Cardiac fibroblast (primary cell): ENCODE data around the gene ABCG2.

ENCODE experiments used
- DNase-seq, 2 donors: peaks; one replicate each; pipeline versions ENCODE4 v3.0.0 to v3.0.0-alpha.2; 2010; ENCODE audit warnings: low read depth in 2 of 2
- H3K4me3 ChIP-seq, 2 donors: replicated peaks in 1 of 2; 1 replicate in 1 of 2; 2 replicates in 1 of 2; pipeline ENCODE4 v1.5.1; 2011; ENCODE audit warnings: low read depth in 2 of 2, low read length in 2 of 2, mild to moderate bottlenecking in 2 of 2, moderate library complexity in 1 of 2
- CTCF ChIP-seq: IDR thresholded peaks from one replicate; pipeline ENCODE4 v1.5.1; 2011; ENCODE audit warnings: low read depth, mild to moderate bottlenecking, low read length, inconsistent platforms

Gene ABCG2

GRCh38 chr4:88087004-88087403 lies 71.4 kb downstream of the ABCG2 start:
- TF ChIP-seq CTCF, result no peak
- no peak overlapping the region for H3K4me3 ChIP-seq
- no peak for DNase-seq

- TF ChIP-seq CTCF, result no peak
- no peak for DNase-seq
- no peak overlapping the region for H3K4me3 ChIP-seq
Observed at GRCh38 chr4:88080626-88081025, 77.8 kb downstream of the ABCG2 start.

GRCh38 chr4:88078579-88078978 lies 79.9 kb downstream of the ABCG2 start:
- no peak overlapping the region for H3K4me3 ChIP-seq
- TF ChIP-seq CTCF, result no peak
- no peak for DNase-seq

- no peak for TF ChIP-seq CTCF
- no peak overlapping the region for H3K4me3 ChIP-seq
- peak in 1 of 2 donors; percentile 41 for DNase-seq
Observed at GRCh38 chr4:88077911-88078524, 80.4 kb downstream of the ABCG2 start.

DNA sequence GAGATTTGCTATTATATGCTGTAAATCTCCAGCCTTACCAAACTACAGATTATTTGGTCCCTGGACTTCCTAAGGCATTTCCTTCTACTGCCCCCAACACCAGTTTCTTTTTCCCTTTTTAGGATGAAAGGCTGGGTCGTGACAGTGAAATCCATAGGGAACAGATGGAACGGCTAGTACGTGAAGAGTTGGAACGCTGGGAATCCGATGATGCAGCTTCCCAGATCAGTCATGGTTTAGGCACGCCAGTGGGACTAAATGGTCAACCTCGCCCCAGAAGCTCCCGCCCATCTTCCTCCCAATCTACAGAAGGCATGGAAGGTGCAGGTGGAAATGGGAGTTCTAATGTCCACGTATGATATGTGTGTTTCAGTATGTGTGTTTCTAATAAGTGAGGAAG lies 83.1 kb downstream of the ABCG2 start:
- no peak for TF ChIP-seq CTCF
- no peak overlapping the region for H3K4me3 ChIP-seq
- DNase-seq, result peak in 1 of 2 donors; percentile 55

- no peak overlapping the region for H3K4me3 ChIP-seq
- DNase-seq, result no peak
- no peak for TF ChIP-seq CTCF
Observed at GRCh38 chr4:88070031-88070430, 88.4 kb downstream of the ABCG2 start.

DNA sequence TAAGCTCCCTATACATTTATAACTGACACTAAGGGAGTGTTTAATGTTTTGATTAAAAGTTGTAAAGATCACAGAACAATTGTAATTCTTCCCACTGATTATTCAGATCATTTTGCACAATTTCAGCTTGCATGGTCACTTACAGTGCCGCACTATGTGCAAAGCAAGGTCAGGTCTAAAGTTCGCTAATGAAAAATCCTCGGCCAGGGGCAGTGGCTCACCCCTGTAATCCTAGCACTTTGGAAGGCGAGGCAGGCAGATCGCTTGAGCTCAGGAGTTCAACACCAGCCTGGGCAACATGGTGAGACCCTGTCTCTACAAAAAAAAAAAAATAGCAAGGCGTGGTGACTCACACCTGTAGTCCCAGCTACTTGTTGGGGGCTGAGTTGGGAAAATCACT lies 94.0 kb downstream of the ABCG2 start:
- H3K4me3 ChIP-seq, result no peak overlapping the region
- TF ChIP-seq CTCF, result no peak
- DNase-seq, result no peak
